Activated naive CD4-positive, alpha-beta T cell treated with anti-CD3 and anti-CD28 coated beads, Interleukin-2, amount 10 ng/mL, durations not matched to agents 7 days and 5 days (primary cell): ENCODE measurements around the gene PHF21A.
A peak's percentile ranks its signal among the peaks of the same experiment; 100 is the strongest.

Source experiments
- CTCF ChIA-PET: fragments of 350-600 bp; sonication (Branson Sonifier 250); formaldehyde crosslinking; loops from one replicate; lab custom pipeline; 2021; ENCODE audit warnings: antibody characterized with exemption; lab: Charles Lee
- DNase-seq: peaks from one replicate; pipeline ENCODE4 v3.0.0-alpha.2; 2020
- H3K27ac Mint-ChIP-seq: one replicate; pipeline ENCODE4 v1.8.0; 2021; ENCODE audit warnings: mild to moderate bottlenecking, moderate library complexity, mixed read lengths
- H3K27me3 Mint-ChIP-seq: one replicate; pipeline ENCODE4 v1.8.0; 2021; ENCODE audit warnings: mild to moderate bottlenecking, mixed read lengths
- H3K36me3 Mint-ChIP-seq: one replicate; pipeline ENCODE4 v1.8.0; 2021; ENCODE audit warnings: mixed read lengths
- H3K4me1 Mint-ChIP-seq: one replicate; pipeline ENCODE4 v1.8.0; 2021; ENCODE audit warnings: mixed read lengths
- H3K4me3 Mint-ChIP-seq: one replicate; pipeline ENCODE4 v1.8.0; 2021; ENCODE audit warnings: mild to moderate bottlenecking, moderate library complexity, mixed read lengths
- H3K9me3 Mint-ChIP-seq: one replicate; pipeline ENCODE4 v1.8.0; 2021; ENCODE audit warnings: mixed read lengths

PHF21A gene

GRCh38 chr11:45933131-45933831 lies 188.0 kb downstream of the PHF21A start:
- CTCF ChIA-PET: no interaction called here
- no peaks in the 10 kb centered on the region for H3K9me3 Mint-ChIP-seq
- H3K36me3 Mint-ChIP-seq: peaks cover 10% of the 10 kb centered on the region
- H3K4me1 Mint-ChIP-seq: peaks cover 30% of the 10 kb centered on the region
- no peak for DNase-seq
- H3K27me3 Mint-ChIP-seq: no peaks in the 10 kb centered on the region
- H3K27ac Mint-ChIP-seq: no peak overlapping the region
- no peak overlapping the region for H3K4me3 Mint-ChIP-seq

- H3K4me1 Mint-ChIP-seq: peaks cover 34% of the 10 kb centered on the region
- no peak overlapping the region for H3K27ac Mint-ChIP-seq
- no peak for DNase-seq
- no peaks in the 10 kb centered on the region for H3K27me3 Mint-ChIP-seq
- H3K36me3 Mint-ChIP-seq: peaks cover 9% of the 10 kb centered on the region
- no peaks in the 10 kb centered on the region for H3K9me3 Mint-ChIP-seq
- H3K4me3 Mint-ChIP-seq: no peak overlapping the region
- CTCF ChIA-PET: interaction anchor here (1.9 kb wide), 1 partner anchor 33 kb away, joined by 5 read pairs; no protein-coding TSS in a partner anchor
Measured at GRCh38 chr11:45932217-45932616, 189.0 kb downstream of the PHF21A start.

- Mint-ChIP-seq H3K4me3 (no peak overlapping the region), H3K9me3 (no peaks in the 10 kb centered on the region), H3K27ac (peak overlapping the region; percentile 93), H3K27me3 (peaks cover under 1% of the 10 kb centered on the region), H3K36me3 (peaks cover 8% of the 10 kb centered on the region), H3K4me1 (peaks cover 37% of the 10 kb centered on the region)
- no peak for DNase-seq
- CTCF ChIA-PET: interaction anchor here (1.9 kb wide), 1 partner anchor 33 kb away, joined by 5 read pairs; no protein-coding TSS in a partner anchor
Measured at GRCh38 chr11:45931739-45932138, 189.5 kb downstream of the PHF21A start.

GRCh38 chr11:45930951-45931570 lies 190.2 kb downstream of the PHF21A start:
- DNase-seq: no peak
- peaks cover 7% of the 10 kb centered on the region for H3K36me3 Mint-ChIP-seq
- CTCF ChIA-PET: interaction anchor here (1.1 to 1.9 kb wide), 2 partner anchors 14 to 34 kb away, joined by 4 to 5 read pairs; partner anchors contain the start of gene PEX16
- peaks cover 7% of the 10 kb centered on the region for H3K27me3 Mint-ChIP-seq
- peaks cover 37% of the 10 kb centered on the region for H3K4me1 Mint-ChIP-seq
- H3K27ac Mint-ChIP-seq: peak overlapping the region; percentile 93
- no peaks in the 10 kb centered on the region for H3K9me3 Mint-ChIP-seq
- H3K4me3 Mint-ChIP-seq: no peak overlapping the region

- peak overlapping the region; percentile 52 for H3K4me3 Mint-ChIP-seq
- DNase-seq: peak; percentile 59
- peaks cover 37% of the 10 kb centered on the region for H3K4me1 Mint-ChIP-seq
- CTCF ChIA-PET: interaction anchor here (1.1 to 1.9 kb wide), 2 partner anchors 13 to 35 kb away, joined by 4 to 5 read pairs; partner anchors contain the start of gene PEX16
- H3K27me3 Mint-ChIP-seq: peaks cover 16% of the 10 kb centered on the region
- H3K27ac Mint-ChIP-seq: peak overlapping the region; percentile 93
- H3K36me3 Mint-ChIP-seq: peaks cover 7% of the 10 kb centered on the region
- no peaks in the 10 kb centered on the region for H3K9me3 Mint-ChIP-seq
Measured at GRCh38 chr11:45930031-45930794, 191.0 kb downstream of the PHF21A start.

- Mint-ChIP-seq H3K9me3 (no peaks in the 10 kb centered on the region), H3K27me3 (peaks cover 22% of the 10 kb centered on the region), H3K36me3 (peaks cover 7% of the 10 kb centered on the region), H3K27ac (peak overlapping the region; percentile 93), H3K4me3 (peak overlapping the region; percentile 52), H3K4me1 (peaks cover 37% of the 10 kb centered on the region)
- CTCF ChIA-PET: no interaction called here
- no peak for DNase-seq
Measured at GRCh38 chr11:45929486-45930030, 191.7 kb downstream of the PHF21A start.

DNA sequence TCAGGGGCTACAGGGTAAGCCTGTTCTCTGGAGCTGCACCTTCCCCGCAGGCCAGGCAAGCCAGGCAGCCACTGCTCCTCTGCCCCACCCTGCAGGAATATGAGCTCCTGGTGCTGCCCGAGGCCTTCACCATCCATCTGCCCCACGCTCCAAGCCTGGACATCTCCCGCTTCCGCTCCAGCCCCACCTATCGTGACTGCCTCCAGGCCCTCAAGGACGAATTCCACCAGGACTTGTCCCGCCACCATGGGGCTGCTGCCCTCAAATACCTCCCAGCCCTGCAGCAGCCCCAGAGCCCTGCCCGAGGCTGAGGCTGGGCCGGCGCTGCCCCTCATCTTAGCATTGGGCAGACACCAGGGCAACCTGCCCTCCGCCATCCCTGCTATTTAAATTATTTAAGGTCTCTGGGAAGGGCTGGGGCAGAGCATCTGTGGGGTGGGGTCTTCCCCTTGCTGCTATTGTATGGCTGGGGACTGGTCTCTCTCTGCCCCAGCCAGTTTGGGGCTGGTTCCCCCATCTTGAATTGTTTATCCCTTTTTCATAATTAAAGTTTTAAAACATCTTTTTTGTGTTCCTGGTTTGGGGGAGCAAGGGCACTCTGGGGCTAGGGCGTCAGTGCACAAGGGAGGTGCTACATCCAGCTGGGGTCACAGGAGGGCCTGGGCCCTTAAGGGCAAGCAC lies 192.6 kb downstream of the PHF21A start:
- H3K36me3 Mint-ChIP-seq: peaks cover 5% of the 10 kb centered on the region
- peak overlapping the region; percentile 28 for H3K27ac Mint-ChIP-seq
- no peak for DNase-seq
- no peak overlapping the region for H3K4me3 Mint-ChIP-seq
- CTCF ChIA-PET: no interaction called here
- H3K9me3 Mint-ChIP-seq: no peaks in the 10 kb centered on the region
- H3K4me1 Mint-ChIP-seq: peaks cover 42% of the 10 kb centered on the region
- H3K27me3 Mint-ChIP-seq: peaks cover 31% of the 10 kb centered on the region

- no peak overlapping the region for H3K4me3 Mint-ChIP-seq
- H3K36me3 Mint-ChIP-seq: peaks cover 3% of the 10 kb centered on the region
- H3K9me3 Mint-ChIP-seq: no peaks in the 10 kb centered on the region
- H3K27me3 Mint-ChIP-seq: peaks cover 39% of the 10 kb centered on the region
- no peak for DNase-seq
- peaks cover 47% of the 10 kb centered on the region for H3K4me1 Mint-ChIP-seq
- CTCF ChIA-PET: no interaction called here
- H3K27ac Mint-ChIP-seq: peak overlapping the region; percentile 28
Measured at GRCh38 chr11:45927684-45928413, 193.4 kb downstream of the PHF21A start.

- Mint-ChIP-seq H3K27ac (no peak overlapping the region), H3K4me3 (no peak overlapping the region), H3K4me1 (peaks cover 47% of the 10 kb centered on the region), H3K27me3 (peaks cover 39% of the 10 kb centered on the region), H3K9me3 (no peaks in the 10 kb centered on the region), H3K36me3 (peaks cover 3% of the 10 kb centered on the region)
- CTCF ChIA-PET: no interaction called here
- DNase-seq: no peak
Measured at GRCh38 chr11:45927332-45927683, 193.9 kb downstream of the PHF21A start.

DNA sequence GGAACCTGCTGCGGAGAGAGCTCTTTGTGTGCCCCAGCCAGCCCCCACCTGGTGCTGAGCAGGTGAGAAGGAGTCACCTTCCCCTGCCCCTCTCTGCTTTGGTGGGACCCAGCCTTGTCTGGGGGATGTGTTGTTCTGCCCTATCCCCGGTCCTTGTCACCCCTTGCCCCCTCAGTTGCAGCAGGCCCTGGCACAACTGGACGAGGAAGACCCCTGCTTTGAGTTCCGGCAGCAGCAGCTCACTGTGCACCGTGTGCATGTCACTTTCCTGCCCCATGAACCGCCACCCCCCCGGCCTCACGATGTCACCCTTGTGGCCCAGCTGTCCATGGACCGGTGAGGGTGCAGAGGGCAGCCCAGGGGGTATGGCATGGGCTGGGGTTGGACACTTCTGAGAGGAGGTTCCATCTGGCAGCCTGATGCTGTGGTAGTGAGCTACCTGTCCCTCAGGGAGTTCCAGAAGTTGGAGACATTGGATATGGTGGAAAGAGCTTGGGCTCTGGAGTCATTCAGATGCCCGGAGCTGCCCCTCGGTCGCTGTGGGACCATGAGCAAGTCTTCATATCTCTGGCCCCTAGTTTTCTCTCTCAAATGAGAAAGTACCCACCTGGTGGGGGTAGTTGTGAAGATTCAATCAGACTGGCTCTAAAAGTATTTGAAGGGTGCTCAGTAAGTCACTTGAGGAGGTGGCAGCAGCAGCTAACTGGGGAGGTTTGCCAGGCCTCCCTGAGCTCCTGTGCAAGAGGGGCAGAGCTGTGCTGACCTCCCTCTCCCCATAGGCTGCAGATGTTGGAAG lies 194.5 kb downstream of the PHF21A start:
- H3K27me3 Mint-ChIP-seq: peaks cover 43% of the 10 kb centered on the region
- H3K4me1 Mint-ChIP-seq: peaks cover 46% of the 10 kb centered on the region
- H3K9me3 Mint-ChIP-seq: no peaks in the 10 kb centered on the region
- DNase-seq: no peak
- H3K4me3 Mint-ChIP-seq: no peak overlapping the region
- H3K27ac Mint-ChIP-seq: no peak overlapping the region
- CTCF ChIA-PET: no interaction called here
- peaks cover 3% of the 10 kb centered on the region for H3K36me3 Mint-ChIP-seq

- H3K4me3 Mint-ChIP-seq: no peak overlapping the region
- peaks cover 50% of the 10 kb centered on the region for H3K27me3 Mint-ChIP-seq
- H3K36me3 Mint-ChIP-seq: peaks cover 2% of the 10 kb centered on the region
- peaks cover 43% of the 10 kb centered on the region for H3K4me1 Mint-ChIP-seq
- no peak for DNase-seq
- H3K27ac Mint-ChIP-seq: no peak overlapping the region
- H3K9me3 Mint-ChIP-seq: no peaks in the 10 kb centered on the region
- CTCF ChIA-PET: no interaction called here
Measured at GRCh38 chr11:45926001-45926401, 195.3 kb downstream of the PHF21A start.

- Mint-ChIP-seq H3K27me3 (peaks cover 55% of the 10 kb centered on the region), H3K9me3 (no peaks in the 10 kb centered on the region), H3K4me1 (peaks cover 38% of the 10 kb centered on the region), H3K27ac (no peak overlapping the region), H3K4me3 (no peak overlapping the region), H3K36me3 (peaks cover 2% of the 10 kb centered on the region)
- DNase-seq: no peak
- CTCF ChIA-PET: no interaction called here
Measured at GRCh38 chr11:45925550-45925949, 195.7 kb downstream of the PHF21A start.

- Mint-ChIP-seq H3K27ac (no peak overlapping the region), H3K4me1 (peaks cover 38% of the 10 kb centered on the region), H3K4me3 (no peak overlapping the region), H3K9me3 (no peaks in the 10 kb centered on the region), H3K27me3 (peaks cover 61% of the 10 kb centered on the region), H3K36me3 (peaks cover 2% of the 10 kb centered on the region)
- no peak for DNase-seq
- CTCF ChIA-PET: no interaction called here
Measured at GRCh38 chr11:45924927-45925326, 196.3 kb downstream of the PHF21A start.
